Fibroblast of pulmonary artery (primary cell): ENCODE data around the gene NRXN3.
A peak's percentile ranks its signal among the peaks of the same experiment; 100 is the strongest.

Experiments
- DNase-seq: peaks from one replicate; pipeline ENCODE4 v3.0.0-alpha.2; 2010; ENCODE audit warnings: low read depth
- H3K4me3 ChIP-seq: replicated peaks from 2 replicates; pipeline ENCODE4 v1.5.1; 2011; ENCODE audit warnings: low read depth, mild to moderate bottlenecking, control low read depth, low read length, moderate library complexity
- CTCF ChIP-seq: IDR thresholded peaks from 2 replicates; pipeline ENCODE4 v1.5.1; 2011; ENCODE audit warnings: mild to moderate bottlenecking, control low read depth, low read length, inconsistent platforms; ENCODE audit errors: missing control alignments

Gene NRXN3

GRCh38 chr14:79502136-79502750, 1332.1 kb downstream of the NRXN3 start:
- no peak for DNase-seq
- no peak for TF ChIP-seq CTCF
- no peak overlapping the region for H3K4me3 ChIP-seq

- DNase-seq = no peak
- TF ChIP-seq CTCF = no peak
- no peak overlapping the region for H3K4me3 ChIP-seq
Observed at GRCh38 chr14:79502751-79503148, 1332.6 kb downstream of the NRXN3 start.

GRCh38 chr14:79510659-79511058, 1340.5 kb downstream of the NRXN3 start:
- TF ChIP-seq CTCF = no peak
- peak; percentile 15 for DNase-seq
- no peak overlapping the region for H3K4me3 ChIP-seq

- no peak for TF ChIP-seq CTCF
- H3K4me3 ChIP-seq = no peak overlapping the region
- no peak for DNase-seq
Observed at GRCh38 chr14:79511146-79511545, 1341.0 kb downstream of the NRXN3 start.

GRCh38 chr14:79513446-79513845, 1343.3 kb downstream of the NRXN3 start:
- no peak for DNase-seq
- TF ChIP-seq CTCF = no peak
- H3K4me3 ChIP-seq = no peak overlapping the region

- no peak overlapping the region for H3K4me3 ChIP-seq
- no peak for TF ChIP-seq CTCF
- peak; percentile 33 for DNase-seq
Observed at GRCh38 chr14:79514700-79515099, 1344.5 kb downstream of the NRXN3 start.

GRCh38 chr14:79515158-79515557, 1345.0 kb downstream of the NRXN3 start:
- H3K4me3 ChIP-seq = no peak overlapping the region
- TF ChIP-seq CTCF = no peak
- DNase-seq = no peak
